MCF 10A (cell line): ENCODE measurements around the gene PDE1C. TPM values are rescaled to one million over a fixed set of nuclear protein-coding genes. Genes with fewer than 3 reads are reported as not detected.

ENCODE experiments used
- BruUV-seq: library from RNA; stranded (reverse); fragments of 400-500 nt; replicated peaks from 2 replicates; lab custom pipeline; 2021; lab: Mats Ljungman, UMichigan
- CTCF ChIA-PET: fragments of 300-600 bp; sonication (Branson Sonifier 250); formaldehyde crosslinking; extraction: SDS; loops from one replicate; lab custom pipeline; 2021; ENCODE audit warnings: antibody characterized with exemption, inconsistent platforms; lab: Yijun Ruan, JAX
- POLR2A ChIA-PET: fragments of 300-600, 350-650 bp; sonication (Branson Sonifier 250); formaldehyde crosslinking; extraction: SDS; loops from one replicate; lab custom pipeline; 2020; ENCODE audit warnings: antibody characterized with exemption, inconsistent platforms; lab: Yijun Ruan, JAX
- DNase-seq: peaks from one replicate; pipeline ENCODE4 v3.0.0-alpha.2; 2018; ENCODE audit not compliant: unreplicated experiment
- H3K27ac Mint-ChIP-seq: one replicate; pipeline ENCODE4 v1.8.0; 2022; ENCODE audit warnings: mild to moderate bottlenecking, low read depth, mixed read lengths; ENCODE audit not compliant: unreplicated experiment
- H3K27me3 Mint-ChIP-seq: one replicate; pipeline ENCODE4 v1.8.0; 2022; ENCODE audit warnings: mixed read lengths; ENCODE audit not compliant: insufficient read depth, unreplicated experiment
- H3K36me3 Mint-ChIP-seq: one replicate; pipeline ENCODE4 v1.8.0; 2022; ENCODE audit warnings: mild to moderate bottlenecking, moderate library complexity, mixed read lengths; ENCODE audit not compliant: insufficient read depth, unreplicated experiment
- H3K4me1 Mint-ChIP-seq: one replicate; pipeline ENCODE4 v1.8.0; 2022; ENCODE audit warnings: mixed read lengths; ENCODE audit not compliant: insufficient read depth, unreplicated experiment
- H3K4me3 Mint-ChIP-seq: one replicate; pipeline ENCODE4 v1.8.0; 2022; ENCODE audit warnings: mild to moderate bottlenecking, moderate library complexity, mixed read lengths; ENCODE audit not compliant: unreplicated experiment
- H3K9me3 Mint-ChIP-seq: one replicate; pipeline ENCODE4 v1.8.0; 2022; ENCODE audit warnings: mixed read lengths; ENCODE audit not compliant: unreplicated experiment
- CTCF ChIP-seq: fragments of 200-600 bp; IDR thresholded peaks from one replicate; pipeline ENCODE4 v1.8.0; 2022; ENCODE audit warnings: antibody characterized with exemption, mild to moderate bottlenecking; ENCODE audit not compliant: unreplicated experiment
- intact Hi-C: fragments of 100-400 bp; cut with micrococcal nuclease; formaldehyde crosslinking; loops from 2 replicates; pipeline ENCODE4 v1.14.1; 2022
- total RNA-seq: library from RNA; stranded (reverse); gene quantifications from 2 replicates; pipeline ENCODE4 v1.2.3, GENCODE V29; 2022

Gene PDE1C
- total RNA-seq, 1 experiment from 2014 or later = 0.14 TPM

GRCh38 chr7:31910191-31910590 lies 160.0 kb downstream of the PDE1C start:
- no peak overlapping the region for H3K27ac Mint-ChIP-seq
- H3K4me3 Mint-ChIP-seq = no peak overlapping the region
- no TSS peak for BruUV-seq
- intact Hi-C loops = no loop called here
- ChIA-PET CTCF (no interaction called here), POLR2A (interaction anchor here (0.7 kb wide), 1 partner anchor 48 kb away, joined by 4 read pairs; no protein-coding TSS in a partner anchor)
- no peaks in the 10 kb centered on the region for H3K36me3 Mint-ChIP-seq
- no peaks in the 10 kb centered on the region for H3K9me3 Mint-ChIP-seq
- TF ChIP-seq CTCF = no peak
- no peaks in the 10 kb centered on the region for H3K27me3 Mint-ChIP-seq
- H3K4me1 Mint-ChIP-seq = no peaks in the 10 kb centered on the region
- no peak for DNase-seq

GRCh38 chr7:31906479-31907171 lies 163.6 kb downstream of the PDE1C start:
- BruUV-seq = no TSS peak
- H3K4me1 Mint-ChIP-seq = no peaks in the 10 kb centered on the region
- H3K27ac Mint-ChIP-seq = no peak overlapping the region
- POLR2A ChIA-PET = no interaction called here
- no peak overlapping the region for H3K4me3 Mint-ChIP-seq
- intact Hi-C loops = no loop called here
- no peak for DNase-seq
- CTCF ChIA-PET = no interaction called here
- no peaks in the 10 kb centered on the region for H3K36me3 Mint-ChIP-seq
- H3K27me3 Mint-ChIP-seq = no peaks in the 10 kb centered on the region
- no peak for TF ChIP-seq CTCF
- no peaks in the 10 kb centered on the region for H3K9me3 Mint-ChIP-seq

GRCh38 chr7:31903962-31904361 lies 166.2 kb downstream of the PDE1C start:
- intact Hi-C loops = no loop called here
- ChIA-PET CTCF (interaction anchor here (1.0 kb wide), 1 partner anchor 10 kb away, joined by 3 read pairs; no protein-coding TSS in a partner anchor), POLR2A (no interaction called here)
- Mint-ChIP-seq H3K4me1 (no peaks in the 10 kb centered on the region), H3K27ac (no peak overlapping the region), H3K36me3 (no peaks in the 10 kb centered on the region), H3K4me3 (no peak overlapping the region), H3K9me3 (no peaks in the 10 kb centered on the region), H3K27me3 (no peaks in the 10 kb centered on the region)
- no TSS peak for BruUV-seq
- no peak for DNase-seq
- no peak for TF ChIP-seq CTCF

- H3K4me3 Mint-ChIP-seq = no peak overlapping the region
- no peaks in the 10 kb centered on the region for H3K27me3 Mint-ChIP-seq
- intact Hi-C loops = no loop called here
- ChIA-PET CTCF (no interaction called here), POLR2A (no interaction called here)
- H3K4me1 Mint-ChIP-seq = no peaks in the 10 kb centered on the region
- H3K9me3 Mint-ChIP-seq = no peaks in the 10 kb centered on the region
- H3K36me3 Mint-ChIP-seq = no peaks in the 10 kb centered on the region
- TF ChIP-seq CTCF = no peak
- H3K27ac Mint-ChIP-seq = no peak overlapping the region
- DNase-seq = no peak
- no TSS peak for BruUV-seq
These were observed 170.8 kb downstream of the PDE1C start for GRCh38 chr7:31899356-31899927.
